ENCODE measurements around the gene LCP2. TPM values are rescaled to one million over a fixed set of nuclear protein-coding genes. Genes with fewer than 3 reads are reported as not detected.

LCP2 gene
- total RNA-seq, 1 donor from 2014 or later: not detected

- Histone ChIP-seq H3K4me2 (peak overlapping the region; percentile 39), H3K79me2 (ENCODE audit: low read depth) (no peaks in the 10 kb centered on the region), H3K4me1 (peaks cover 21% of the 10 kb centered on the region), H3F3A (ENCODE audit: low read depth) (peaks cover 15% of the 10 kb centered on the region), H3K27me3 (no peaks in the 10 kb centered on the region), H3K27ac (peak overlapping the region; percentile 43), H3K4me3 (no peak overlapping the region), H4K20me1 (ENCODE audit: low read depth) (no peaks in the 10 kb centered on the region), H2AFZ (replicated peaks) (no peak overlapping the region), H3K36me3 (no peaks in the 10 kb centered on the region), H3K9ac (no peak overlapping the region), H3K9me3 (ENCODE audit: low read depth) (no peaks in the 10 kb centered on the region)
- H3K36me3 Mint-ChIP-seq: no peaks in the 10 kb centered on the region
- H3K4me3 Mint-ChIP-seq: no peak overlapping the region
- peaks cover 4% of the 10 kb centered on the region for H3K27me3 Mint-ChIP-seq (ENCODE audit: insufficient read depth, low read depth)
- peak; percentile 70 for DNase-seq (ENCODE audit: low spot score)
- peaks cover 7% of the 10 kb centered on the region for H3K9me3 Mint-ChIP-seq
- peak overlapping the region; percentile 64 for H3K27ac Mint-ChIP-seq
- H3K4me1 Mint-ChIP-seq: peaks cover 28% of the 10 kb centered on the region
- TF ChIP-seq EZH2phosphoT487 (IDR thresholded peaks at IDR 0.05) (no peak), EZH2 (IDR thresholded peaks at IDR 0.05) (no peak), CTCF (IDR thresholded peaks at IDR 0.05) (no peak)
These were observed 10.2 kb upstream of the LCP2 start for GRCh38 chr5:170307575-170308465.

GRCh38 chr5:170306381-170306831 is 8.8 kb upstream of the LCP2 start:
- Mint-ChIP-seq H3K4me3 (no peak overlapping the region), H3K27ac (peak overlapping the region; percentile 65), H3K27me3 (ENCODE audit: insufficient read depth, low read depth) (peaks cover 6% of the 10 kb centered on the region), H3K4me1 (peaks cover 33% of the 10 kb centered on the region), H3K9me3 (peaks cover 7% of the 10 kb centered on the region), H3K36me3 (no peaks in the 10 kb centered on the region)
- Histone ChIP-seq H3K4me2 (no peak overlapping the region), H3F3A (ENCODE audit: low read depth) (peaks cover 15% of the 10 kb centered on the region), H3K27ac (no peak overlapping the region), H3K4me1 (peaks cover 24% of the 10 kb centered on the region), H3K27me3 (no peaks in the 10 kb centered on the region), H2AFZ (replicated peaks) (no peak overlapping the region), H3K79me2 (ENCODE audit: low read depth) (no peaks in the 10 kb centered on the region), H3K36me3 (no peaks in the 10 kb centered on the region), H3K9ac (no peak overlapping the region), H4K20me1 (ENCODE audit: low read depth) (no peaks in the 10 kb centered on the region), H3K4me3 (no peak overlapping the region), H3K9me3 (ENCODE audit: low read depth) (no peaks in the 10 kb centered on the region)
- TF ChIP-seq EZH2 (IDR thresholded peaks at IDR 0.05): no peak
- TF ChIP-seq CTCF (IDR thresholded peaks at IDR 0.05): no peak
- DNase-seq (ENCODE audit: low spot score): no peak

GRCh38 chr5:170305646-170306025 is 8.1 kb upstream of the LCP2 start:
- Histone ChIP-seq H3K9me3 (ENCODE audit: low read depth) (no peaks in the 10 kb centered on the region), H3F3A (ENCODE audit: low read depth) (peaks cover 15% of the 10 kb centered on the region), H3K79me2 (ENCODE audit: low read depth) (no peaks in the 10 kb centered on the region), H3K27me3 (no peaks in the 10 kb centered on the region), H3K36me3 (no peaks in the 10 kb centered on the region), H2AFZ (replicated peaks) (no peak overlapping the region), H3K4me1 (peaks cover 24% of the 10 kb centered on the region), H3K4me2 (no peak overlapping the region), H3K27ac (no peak overlapping the region), H3K9ac (no peak overlapping the region), H3K4me3 (no peak overlapping the region), H4K20me1 (ENCODE audit: low read depth) (no peaks in the 10 kb centered on the region)
- H3K9me3 Mint-ChIP-seq: peaks cover 7% of the 10 kb centered on the region
- H3K4me1 Mint-ChIP-seq: peaks cover 33% of the 10 kb centered on the region
- no peak overlapping the region for H3K4me3 Mint-ChIP-seq
- peaks cover 6% of the 10 kb centered on the region for H3K27me3 Mint-ChIP-seq (ENCODE audit: insufficient read depth, low read depth)
- H3K36me3 Mint-ChIP-seq: no peaks in the 10 kb centered on the region
- TF ChIP-seq CTCF (IDR thresholded peaks at IDR 0.05): no peak
- TF ChIP-seq EZH2phosphoT487 (IDR thresholded peaks at IDR 0.05): no peak
- no peak for TF ChIP-seq EZH2 (IDR thresholded peaks at IDR 0.05)
- H3K27ac Mint-ChIP-seq: no peak overlapping the region
- DNase-seq (ENCODE audit: low spot score): no peak
